OCI-LY1 (cell line): ENCODE data around the gene SLC23A2.
A peak's percentile ranks its signal among the peaks of the same experiment; 100 is the strongest.

Experiments used
- H2AFZ ChIP-seq: fragments of 200-600 bp; sonication (generic), shearing (Covaris generic); 2 replicates; pipeline ENCODE4 v1.6.0; 2014; ENCODE audit warnings: antibody characterized with exemption, mild to moderate bottlenecking, low read length
- H3F3A ChIP-seq: fragments of 200-600 bp; sonication (generic), shearing (Covaris generic); 2 replicates; pipeline ENCODE4 v1.6.0; 2014; ENCODE audit warnings: mild to moderate bottlenecking, antibody characterized with exemption, low read length, moderate library complexity; ENCODE audit not compliant: insufficient read depth
- H3K27ac ChIP-seq: fragments of 200-600 bp; sonication (generic); 2 replicates; pipeline ENCODE4 v1.5.1; 2014; ENCODE audit warnings: low read length, mixed run types, mild to moderate bottlenecking, low read depth; ENCODE audit not compliant: poor library complexity, severe bottlenecking
- H3K27me3 ChIP-seq: fragments of 200-600 bp; sonication (generic); 2 replicates; pipeline ENCODE4 v1.6.0; 2014; ENCODE audit warnings: antibody characterized with exemption, mild to moderate bottlenecking, low read length, moderate library complexity; ENCODE audit not compliant: insufficient read depth
- H3K36me3 ChIP-seq: fragments of 200-600 bp; sonication (generic); 2 replicates; pipeline ENCODE4 v1.6.1; 2014; ENCODE audit warnings: mild to moderate bottlenecking, antibody characterized with exemption, low read length, moderate library complexity, mixed read lengths; ENCODE audit not compliant: insufficient read depth
- H3K4me1 ChIP-seq: fragments of 200-600 bp; sonication (generic); 2 replicates; pipeline ENCODE4 v1.5.1; 2014; ENCODE audit warnings: mild to moderate bottlenecking, low read length, moderate library complexity; ENCODE audit not compliant: insufficient read depth, severe bottlenecking
- H3K4me2 ChIP-seq: fragments of 200-600 bp; sonication (generic), shearing (Covaris generic); 2 replicates; pipeline ENCODE4 v1.6.1; 2014; ENCODE audit warnings: low read length
- H3K4me3 ChIP-seq: fragments of 200-600 bp; sonication (generic); 2 replicates; pipeline ENCODE4 v1.5.1; 2014; ENCODE audit warnings: low read length, low read depth, mild to moderate bottlenecking, mixed read lengths; ENCODE audit not compliant: poor library complexity, severe bottlenecking
- H3K79me2 ChIP-seq: fragments of 200-600 bp; shearing (Covaris generic); 2 replicates; pipeline ENCODE4 v1.6.1; 2016; ENCODE audit warnings: mixed run types, low read length, mixed read lengths; ENCODE audit not compliant: insufficient read depth
- H3K9ac ChIP-seq: fragments of 200-600 bp; sonication (generic), shearing (Covaris generic); 2 replicates; pipeline ENCODE4 v1.6.1; 2014; ENCODE audit warnings: mild to moderate bottlenecking, low read length, mixed read lengths
- H3K9me2 ChIP-seq: fragments of 200-600 bp; sonication (generic), shearing (Covaris generic); 2 replicates; pipeline ENCODE4 v1.6.1; 2014; ENCODE audit warnings: low read depth, mild to moderate bottlenecking, low read length, mixed read lengths
- H3K9me3 ChIP-seq: fragments of 200-600 bp; shearing (Covaris generic); 2 replicates; pipeline ENCODE4 v1.6.1; 2014; ENCODE audit warnings: low read length, mixed read lengths
- H4K20me1 ChIP-seq: fragments of 200-600 bp; sonication (generic), shearing (Covaris generic); 2 replicates; pipeline ENCODE4 v1.6.0; 2016; ENCODE audit warnings: mild to moderate bottlenecking, low read length; ENCODE audit not compliant: insufficient read depth
- EZH2 ChIP-seq: fragments of 200-600 bp; sonication (generic), shearing (Covaris generic); IDR thresholded peaks from 2 replicates; pipeline ENCODE4 v1.8.0; 2017; ENCODE audit warnings: borderline replicate concordance, mixed run types, mild to moderate bottlenecking, antibody characterized with exemption, low read length, moderate library complexity, mixed read lengths
- TF ChIP-seq, protein P1 (sequence below): fragments of 200-600 bp; sonication (generic), shearing (Covaris generic); IDR thresholded peaks from 2 replicates; pipeline ENCODE4 v1.5.1; 2017; ENCODE audit warnings: mild to moderate bottlenecking, antibody characterized with exemption, low read length, moderate library complexity, mixed read lengths

Gene SLC23A2

DNA sequence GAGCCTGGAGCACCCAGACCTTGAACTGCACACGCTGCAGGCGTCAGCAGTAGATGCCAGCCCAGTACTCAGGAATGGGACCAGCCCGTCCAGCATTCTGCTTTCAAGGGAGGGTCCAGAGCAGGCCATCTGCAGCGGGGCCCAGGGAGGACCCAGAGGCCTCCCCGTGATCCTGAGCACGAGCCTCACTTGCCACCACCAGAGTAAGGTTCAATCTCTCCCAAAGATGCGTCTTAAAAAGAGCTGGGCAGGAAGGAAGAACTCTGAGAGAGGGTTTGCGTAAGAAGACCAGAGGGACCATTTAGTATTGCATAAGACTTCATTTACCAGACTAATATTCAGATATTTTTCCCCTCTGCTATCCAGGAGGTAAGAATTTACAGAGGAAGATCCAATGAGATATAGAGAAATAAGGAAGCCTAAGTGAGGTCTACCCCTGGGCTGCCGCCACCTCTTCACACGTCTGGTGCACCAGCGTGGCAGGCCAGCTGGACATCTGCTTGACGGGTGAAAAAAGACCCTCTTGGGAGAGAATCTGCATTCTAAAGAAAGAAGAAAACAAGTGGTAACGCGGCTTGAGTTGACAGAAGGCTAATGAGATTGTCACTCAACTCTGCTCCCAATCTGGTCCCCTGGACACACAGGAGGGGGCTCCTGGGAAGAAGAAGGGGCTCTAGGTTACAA, 172.3 kb downstream of the SLC23A2 start:
- Histone ChIP-seq H3K36me3 (no peaks in the 10 kb centered on the region; the same call in 1 of the 2 replicates), H3K4me2 (no peak overlapping the region), H3K79me2 (no peaks in the 10 kb centered on the region), H3K9ac (no peak overlapping the region), H2AFZ (no peak overlapping the region), H3K27ac (no peak overlapping the region), H3K27me3 (no peaks in the 10 kb centered on the region), H4K20me1 (no peaks in the 10 kb centered on the region), H3K4me1 (peaks cover 10% of the 10 kb centered on the region), H3K4me3 (no peak overlapping the region), H3F3A (no peaks in the 10 kb centered on the region; the same call in 1 of the 2 replicates), H3K9me2 (no peaks in the 10 kb centered on the region), H3K9me3 (no peaks in the 10 kb centered on the region)
- TF ChIP-seq, protein P1, sequence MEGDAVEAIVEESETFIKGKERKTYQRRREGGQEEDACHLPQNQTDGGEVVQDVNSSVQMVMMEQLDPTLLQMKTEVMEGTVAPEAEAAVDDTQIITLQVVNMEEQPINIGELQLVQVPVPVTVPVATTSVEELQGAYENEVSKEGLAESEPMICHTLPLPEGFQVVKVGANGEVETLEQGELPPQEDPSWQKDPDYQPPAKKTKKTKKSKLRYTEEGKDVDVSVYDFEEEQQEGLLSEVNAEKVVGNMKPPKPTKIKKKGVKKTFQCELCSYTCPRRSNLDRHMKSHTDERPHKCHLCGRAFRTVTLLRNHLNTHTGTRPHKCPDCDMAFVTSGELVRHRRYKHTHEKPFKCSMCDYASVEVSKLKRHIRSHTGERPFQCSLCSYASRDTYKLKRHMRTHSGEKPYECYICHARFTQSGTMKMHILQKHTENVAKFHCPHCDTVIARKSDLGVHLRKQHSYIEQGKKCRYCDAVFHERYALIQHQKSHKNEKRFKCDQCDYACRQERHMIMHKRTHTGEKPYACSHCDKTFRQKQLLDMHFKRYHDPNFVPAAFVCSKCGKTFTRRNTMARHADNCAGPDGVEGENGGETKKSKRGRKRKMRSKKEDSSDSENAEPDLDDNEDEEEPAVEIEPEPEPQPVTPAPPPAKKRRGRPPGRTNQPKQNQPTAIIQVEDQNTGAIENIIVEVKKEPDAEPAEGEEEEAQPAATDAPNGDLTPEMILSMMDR = no peak
- TF ChIP-seq EZH2 = no peak

DNA sequence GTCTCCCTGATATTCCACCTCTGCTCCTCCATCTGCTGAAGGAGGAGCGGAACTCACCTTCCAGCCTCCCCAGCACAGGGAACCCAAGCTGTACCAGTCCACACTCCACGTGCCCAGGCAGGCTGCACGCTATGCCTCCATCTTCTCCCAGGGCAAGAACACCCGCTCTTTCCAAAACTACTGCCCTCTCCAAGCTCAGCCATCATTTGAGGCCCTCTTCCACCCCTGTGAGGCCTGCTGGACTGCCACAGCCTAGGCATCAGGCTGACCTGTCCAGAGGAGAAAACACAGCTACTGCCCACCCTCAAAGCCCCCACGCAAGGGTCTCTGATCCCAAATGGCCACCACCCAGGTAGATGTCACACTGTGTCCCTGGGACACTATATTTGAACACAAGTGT, 179.7 kb downstream of the SLC23A2 start:
- H2AFZ ChIP-seq = no peak overlapping the region
- peak overlapping the region; percentile 78 for H3K4me3 ChIP-seq
- H3K79me2 ChIP-seq = peaks cover 25% of the 10 kb centered on the region
- TF ChIP-seq EZH2 = no peak
- TF ChIP-seq, protein P1 = no peak
- no peaks in the 10 kb centered on the region for H4K20me1 ChIP-seq
- no peaks in the 10 kb centered on the region; the same call in 1 of the 2 replicates for H3F3A ChIP-seq
- H3K4me1 ChIP-seq = peaks cover 39% of the 10 kb centered on the region
- H3K4me2 ChIP-seq = peak overlapping the region; percentile 78
- H3K27me3 ChIP-seq = no peaks in the 10 kb centered on the region
- peaks cover 54% of the 10 kb centered on the region for H3K36me3 ChIP-seq
- no peaks in the 10 kb centered on the region for H3K9me3 ChIP-seq
- H3K9ac ChIP-seq = peak overlapping the region; percentile 69
- H3K9me2 ChIP-seq = no peaks in the 10 kb centered on the region
- H3K27ac ChIP-seq = peak overlapping the region; percentile 92

DNA sequence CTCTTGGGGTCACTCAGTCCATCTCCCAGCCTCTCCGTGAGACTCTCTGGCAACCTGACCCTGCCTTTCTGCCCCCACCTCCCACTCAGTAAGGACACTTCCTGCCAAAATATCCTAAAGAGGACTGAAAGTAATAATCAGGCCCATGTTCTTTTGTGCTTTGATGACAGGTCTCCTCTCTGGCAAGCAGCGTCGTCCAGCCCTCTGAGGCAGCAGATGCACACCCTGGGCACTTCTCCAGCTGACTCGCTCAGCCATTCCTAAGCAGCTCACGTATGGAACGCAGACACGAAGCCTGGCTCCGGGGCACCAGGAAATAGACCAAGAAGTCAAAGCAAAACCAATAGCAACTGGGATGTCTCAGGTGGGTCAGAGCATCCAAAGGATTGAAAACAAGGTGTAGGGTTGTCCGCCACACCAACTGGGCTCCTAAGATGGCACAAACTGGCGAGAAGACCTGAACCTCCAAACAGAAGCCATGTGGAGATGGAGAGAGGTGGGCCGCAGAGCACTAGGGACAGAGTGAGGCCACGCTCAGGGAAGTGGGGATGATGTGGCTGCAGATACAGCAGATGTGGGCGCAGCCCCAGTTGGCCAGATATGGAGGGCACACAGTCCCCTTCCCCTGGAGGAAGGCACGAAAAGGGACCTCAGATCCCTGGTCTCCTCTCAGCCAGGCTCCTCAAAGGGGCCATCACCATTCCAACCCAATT, 180.3 kb downstream of the SLC23A2 start:
- peak overlapping the region; percentile 69 for H3K9ac ChIP-seq
- H3K9me3 ChIP-seq = no peaks in the 10 kb centered on the region
- peak overlapping the region; percentile 78 for H3K4me3 ChIP-seq
- no peaks in the 10 kb centered on the region for H4K20me1 ChIP-seq
- no peak for TF ChIP-seq EZH2
- TF ChIP-seq, protein P1 = no peak
- peak overlapping the region; percentile 92 for H3K27ac ChIP-seq
- peaks cover 60% of the 10 kb centered on the region for H3K36me3 ChIP-seq
- no peaks in the 10 kb centered on the region for H3K27me3 ChIP-seq
- H3K4me2 ChIP-seq = peak overlapping the region; percentile 78
- no peaks in the 10 kb centered on the region; the same call in 1 of the 2 replicates for H3F3A ChIP-seq
- H3K9me2 ChIP-seq = no peaks in the 10 kb centered on the region
- H3K4me1 ChIP-seq = peaks cover 40% of the 10 kb centered on the region
- H3K79me2 ChIP-seq = peaks cover 25% of the 10 kb centered on the region
- H2AFZ ChIP-seq = no peak overlapping the region
